Lower leg skin (tissue), 4 donors: ENCODE data around the gene EHBP1. TPM values are rescaled to one million over a fixed set of nuclear protein-coding genes. Genes with fewer than 3 reads are reported as not detected.
"Not testable (repeated sequence)": the region's sequence is repeated elsewhere in the genome, so short reads cannot be mapped to it uniquely, and the experiment has no call there.

Experiments
- DNase-seq, 2 donors: peaks; one replicate each; pipeline ENCODE4 v3.0.0-alpha.2; 2019; ENCODE audit warnings: low spot score in 2 of 2
- H3K4me3 ChIP-seq: fragments of 200-600 bp; sonication (generic); 2 replicates; pipeline ENCODE4 v1.5.1; 2017; ENCODE audit warnings: mild to moderate bottlenecking, low read depth; ENCODE audit not compliant: poor library complexity, severe bottlenecking
- CTCF ChIP-seq, 3 donors: fragments of 450-650 bp; IDR thresholded peaks; one replicate each; pipeline ENCODE4 v1.5.1; 2016; ENCODE audit warnings: antibody characterized with exemption in 3 of 3, mild to moderate bottlenecking in 3 of 3, moderate library complexity in 2 of 3
- POLR2A ChIP-seq, 2 donors: fragments of 450-650 bp; IDR thresholded peaks; one replicate each; pipeline ENCODE4 v1.6.1; 2016 to 2017; ENCODE audit warnings: antibody characterized with exemption in 2 of 2, mild to moderate bottlenecking in 1 of 2, moderate library complexity in 1 of 2
- WGBS, 2 donors: methylation state at CpG; one replicate each; pipeline ENCODE4 v1.1.5; 2018; 5-methylcytosine and 5-hydroxymethylcytosine counted together
- intact Hi-C: fragments of 100-400 bp; cut with DNase I; formaldehyde crosslinking; loops from one replicate; pipeline ENCODE4 v1.15.0; 2023; ENCODE audit warnings: low total_unique reads
- total RNA-seq, 4 donors: library from RNA; depleted of rRNA; stranded (reverse); fragments of >200 nt; gene quantifications; one replicate each; pipeline ENCODE4 v1.1.0, GENCODE V29; 2016

The EHBP1 gene
- total RNA-seq, 4 donors from 2014 or later, result 33.8 to 67.8 (median 51.2) TPM

- 83 to 89% methylated on average over 2 of the region's 2 CpGs for WGBS, 2 donors
- no peak for DNase-seq
- TF ChIP-seq CTCF (IDR thresholded peaks at IDR 0.05) (no peak), POLR2A (IDR thresholded peaks at IDR 0.05) (no peak)
- intact Hi-C loops, result no loop called here
- H3K4me3 ChIP-seq, result no peak overlapping the region
Observed at GRCh38 chr2:63066838-63067237, 361.3 kb downstream of the EHBP1 start.

DNA sequence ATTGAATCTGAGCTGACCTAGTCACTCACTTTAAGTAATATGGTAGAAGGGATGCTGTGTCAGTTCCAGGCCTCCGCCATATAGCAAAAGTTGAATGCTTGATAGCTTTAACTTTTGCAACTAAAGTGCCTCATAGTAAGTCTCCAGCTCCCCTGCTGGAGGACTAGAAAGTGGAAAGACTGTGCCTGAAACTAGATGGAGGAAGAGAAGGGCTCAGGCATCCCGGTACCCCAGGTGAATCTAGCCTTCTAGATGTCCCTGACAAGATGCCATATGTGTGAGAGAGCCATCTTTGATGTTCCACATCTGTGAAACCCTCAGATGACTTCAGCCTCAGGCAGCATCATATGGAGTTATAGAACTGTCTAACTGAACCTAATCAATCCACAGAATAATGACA, 366.2 kb downstream of the EHBP1 start:
- H3K4me3 ChIP-seq, result no peak overlapping the region
- no peak for DNase-seq
- intact Hi-C loops, result no loop called here
- WGBS, 2 donors, result 77 to 89% methylated on average over 2 of the region's 2 CpGs
- TF ChIP-seq CTCF (IDR thresholded peaks at IDR 0.05), result no peak
- no peak for TF ChIP-seq POLR2A (IDR thresholded peaks at IDR 0.05)

- DNase-seq, result no peak
- no peak for TF ChIP-seq POLR2A (IDR thresholded peaks at IDR 0.05)
- no peak for TF ChIP-seq CTCF (IDR thresholded peaks at IDR 0.05)
- H3K4me3 ChIP-seq, result no peak overlapping the region
- 82 to 89% methylated on average over 3 of the region's 3 CpGs for WGBS, 2 donors
- intact Hi-C loops, result no loop called here
Observed at GRCh38 chr2:63073994-63074393, 368.5 kb downstream of the EHBP1 start.

GRCh38 chr2:63074399-63074798, 368.9 kb downstream of the EHBP1 start:
- intact Hi-C loops, DNase-seq, H3K4me3 ChIP-seq: not testable (repeated sequence)
- 89 to 91% methylated on average over 4 of the region's 4 CpGs for WGBS, 2 donors

- intact Hi-C loops, result no loop called here
- WGBS, 2 donors, result 77 to 83% methylated on average over 4 of the region's 4 CpGs
- H3K4me3 ChIP-seq, result no peak overlapping the region
- TF ChIP-seq CTCF (IDR thresholded peaks at IDR 0.05), result peak in 1 of 3 donors; percentile 4
- TF ChIP-seq POLR2A (IDR thresholded peaks at IDR 0.05), result no peak
- DNase-seq, result no peak
Observed at GRCh38 chr2:63078852-63079606, 373.5 kb downstream of the EHBP1 start.

- no peak for DNase-seq
- intact Hi-C loops, result no loop called here
- TF ChIP-seq POLR2A (IDR thresholded peaks at IDR 0.05), result no peak
- TF ChIP-seq CTCF (IDR thresholded peaks at IDR 0.05), result no peak
- 73 to 74% methylated on average over 4 of the region's 4 CpGs for WGBS, 2 donors
- H3K4me3 ChIP-seq, result no peak overlapping the region
Observed at GRCh38 chr2:63081404-63081803, 375.9 kb downstream of the EHBP1 start.
